ENCODE data around the gene GLB1L.

Gene GLB1L

DNA sequence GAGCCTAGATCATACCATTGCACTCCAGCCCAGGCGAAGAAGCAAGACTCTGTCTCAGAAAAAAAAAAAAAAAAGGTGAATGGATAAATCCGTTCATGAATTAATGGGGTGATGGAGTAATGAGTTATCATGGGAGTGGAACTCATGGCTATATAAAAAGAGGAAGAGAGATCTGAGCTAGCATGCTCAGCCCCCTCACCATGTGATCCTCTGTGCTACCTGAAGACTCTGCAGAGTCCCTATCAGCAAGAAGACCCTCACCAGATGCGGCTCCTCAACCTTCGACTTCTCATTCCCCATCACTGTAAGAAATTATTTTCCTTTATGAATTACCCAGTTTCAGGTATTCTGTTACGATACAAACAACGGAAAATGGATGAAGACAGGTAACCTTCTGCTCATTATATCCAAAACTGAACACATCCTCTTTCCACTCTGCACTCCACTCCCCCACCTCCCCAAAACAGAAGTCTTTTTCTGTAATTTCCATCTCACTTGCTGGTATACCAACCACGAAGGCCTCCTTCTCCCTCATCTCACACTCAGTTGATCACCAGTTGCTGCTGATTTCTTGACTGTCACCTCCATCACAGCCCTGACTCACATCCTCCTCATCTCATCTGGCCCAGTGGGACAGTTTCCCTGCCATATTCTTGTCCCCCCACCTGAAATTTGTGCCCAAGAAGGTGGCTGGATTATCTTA is 58.3 kb downstream of the GLB1L start:
- H4K91ac ChIP-seq (ENCODE audit: low read length) = no peak overlapping the region
- H3K9ac ChIP-seq (ENCODE audit: low read length) = no peak overlapping the region
- H2BK5ac ChIP-seq (ENCODE audit: low read depth, low read length, poor library complexity, severe bottlenecking) = no peak overlapping the region
- DNase-seq = no peak
- H2BK120ac ChIP-seq (ENCODE audit: low read depth, low read length) = no peak overlapping the region
- no peak overlapping the region for H3K18ac ChIP-seq (ENCODE audit: low read depth in 1 of 2, low read length in 2 of 2)
- no peaks in the 10 kb centered on the region for H3K27me3 ChIP-seq (ENCODE audit: control insufficient read depth in 1 of 2, insufficient read depth in 1 of 2, low read length in 2 of 2)
- H2BK15ac ChIP-seq (ENCODE audit: low read depth, poor library complexity, severe bottlenecking) = no peak overlapping the region
- no peak overlapping the region for H3K4ac ChIP-seq (ENCODE audit: low read depth in 1 of 2, low read length in 2 of 2)
- no peak overlapping the region for H3K14ac ChIP-seq (ENCODE audit: low read length in 2 of 2)
- no peak overlapping the region for H3K4me3 ChIP-seq (ENCODE audit: insufficient read depth in 1 of 2, low read depth in 1 of 2, low read length in 2 of 2)
- peaks cover 14% of the 10 kb centered on the region for H3K79me1 ChIP-seq (replicated peaks; ENCODE audit: low read length, poor library complexity, severe bottlenecking)
- no peaks in the 10 kb centered on the region for H3K9me3 ChIP-seq (ENCODE audit: control insufficient read depth, low read length)
- H3K23ac ChIP-seq (ENCODE audit: low read length in 2 of 2) = no peak overlapping the region
- no peak overlapping the region for H3K27ac ChIP-seq (ENCODE audit: low read length, poor library complexity, severe bottlenecking)
- H3K36me3 ChIP-seq (ENCODE audit: control insufficient read depth in 1 of 2, insufficient read depth in 2 of 2, low read depth in 1 of 2, low read length in 2 of 2) = peaks cover 20 to 45% of the 10 kb centered on the region in 2 experiments
- H4K8ac ChIP-seq (ENCODE audit: low read length) = no peak overlapping the region
- H3K4me2 ChIP-seq (ENCODE audit: low read length, poor library complexity, severe bottlenecking) = no peak overlapping the region
- 96% methylated on average over 7 of the region's 7 CpGs for WGBS
- H2AK5ac ChIP-seq (ENCODE audit: low read length, severe bottlenecking) = no peak overlapping the region
- H3K4me1 ChIP-seq (ENCODE audit: control insufficient read depth, insufficient read depth, low read depth, low read length) = peaks cover 2% of the 10 kb centered on the region
- no peak overlapping the region for H2BK12ac ChIP-seq (ENCODE audit: low read length in 2 of 2)
- H2AFZ ChIP-seq (ENCODE audit: low read depth, low read length) = no peak overlapping the region

Small RNA genes lying within 50 kb of the gene (small RNA-seq; reads per million reads assigned to genes)
- gene MIR153-1 (ENCODE audit: low read depth) = 3.2 reads per million, percentile 20 among the genes with 10 or more reads in this experiment
